Hepatocyte (in vitro differentiated cells): ENCODE data around the gene ASXL3.

ENCODE experiments used
- CTCF ChIP-seq: fragments of 200-600 bp; sonication (generic); IDR thresholded peaks from 2 replicates; pipeline ENCODE4 v1.5.1; 2016; ENCODE audit warnings: antibody characterized with exemption, mild to moderate bottlenecking; ENCODE audit not compliant: poor library complexity
- EZH2 ChIP-seq: fragments of 200-600 bp; sonication (generic); IDR thresholded peaks from 2 replicates; pipeline ENCODE4 v1.6.1; 2016; ENCODE audit warnings: antibody characterized with exemption, mild to moderate bottlenecking, borderline replicate concordance
- EZH2phosphoT487 ChIP-seq: fragments of 200-600 bp; sonication (generic); IDR thresholded peaks from one replicate; pipeline ENCODE4 v1.6.1; 2018; ENCODE audit warnings: antibody characterized with exemption, mild to moderate bottlenecking, low read depth, moderate library complexity; ENCODE audit not compliant: unreplicated experiment, severe bottlenecking

- TF ChIP-seq EZH2phosphoT487 (no peak), CTCF (no peak), EZH2 (no peak)
These were observed 124.6 kb downstream of the ASXL3 start for GRCh38 chr18:33702625-33703024.
